WTC11 (cell line): Measurements from ENCODE around the gene SETD4. TPM values are rescaled to one million over a fixed set of nuclear protein-coding genes. Genes with fewer than 3 reads are reported as not detected.

Experiments used
- ATAC-seq: fragments of 200-7000 bp; cut with Tn5 transposase; 2 replicates; pipeline ENCODE4 v1.10.0; 2021; ENCODE audit warnings: mild to moderate bottlenecking, moderate library complexity
- CTCF ChIA-PET: fragments of 300-600 bp; sonication (Branson Sonifier 250); formaldehyde crosslinking; loops from one replicate; lab custom pipeline; 2021; ENCODE audit warnings: antibody characterized with exemption; lab: Charles Lee
- POLR2A ChIA-PET: fragments of 350-600 bp; sonication (Branson Sonifier 250); formaldehyde crosslinking; loops from one replicate; lab custom pipeline; 2021; ENCODE audit warnings: antibody characterized with exemption; lab: Charles Lee
- DNase-seq: peaks from one replicate; pipeline ENCODE4 v3.0.0; 2021; ENCODE audit warnings: low spot score
- H3K27ac Mint-ChIP-seq: 2 replicates; pipeline ENCODE4 v1.8.0; 2021; ENCODE audit warnings: mixed read lengths
- H3K27me3 Mint-ChIP-seq: 2 replicates; pipeline ENCODE4 v1.8.0; 2021; ENCODE audit warnings: low read depth, mild to moderate bottlenecking, moderate library complexity, mixed read lengths
- H3K36me3 Mint-ChIP-seq: 2 replicates; pipeline ENCODE4 v1.8.0; 2021; ENCODE audit warnings: mixed read lengths
- H3K4me1 Mint-ChIP-seq: 2 replicates; pipeline ENCODE4 v1.8.0; 2022; ENCODE audit warnings: mixed read lengths
- H3K4me3 Mint-ChIP-seq: 2 replicates; pipeline ENCODE4 v1.8.0; 2021; ENCODE audit warnings: mild to moderate bottlenecking, moderate library complexity, mixed read lengths
- H3K9me3 Mint-ChIP-seq: 2 replicates; pipeline ENCODE4 v1.8.0; 2021; ENCODE audit warnings: mixed read lengths
- CREM ChIP-seq: sonication (generic); formaldehyde crosslinking; IDR thresholded peaks from 2 replicates; pipeline ENCODE4 v1.8.1; 2022; ENCODE audit warnings: mild to moderate bottlenecking, missing genetic modification reagents, moderate library complexity
- ESRRA ChIP-seq: sonication (generic); formaldehyde crosslinking; IDR thresholded peaks from 2 replicates; pipeline ENCODE4 v1.8.1; 2022; ENCODE audit warnings: mild to moderate bottlenecking, missing genetic modification reagents, borderline replicate concordance
- GTF2I ChIP-seq: fragments of 250-450 bp; sonication (Bioruptor Pico); conservative IDR thresholded peaks from 2 replicates; pipeline ENCODE4 v1.4.0; 2021; ENCODE audit warnings: mild to moderate bottlenecking
- IRF1 ChIP-seq: sonication (generic); formaldehyde crosslinking; IDR thresholded peaks from 2 replicates; pipeline ENCODE4 v1.8.0; 2023; ENCODE audit warnings: missing genetic modification reagents
- IRF2 ChIP-seq: sonication (generic); formaldehyde crosslinking; IDR thresholded peaks from 2 replicates; pipeline ENCODE4 v1.8.0; 2022; ENCODE audit warnings: low read depth, missing genetic modification reagents, borderline replicate concordance
- JUN ChIP-seq: sonication (generic); formaldehyde crosslinking; IDR thresholded peaks from 2 replicates; pipeline ENCODE4 v1.8.0; 2023; ENCODE audit warnings: mild to moderate bottlenecking, missing genetic modification reagents
- NFYB ChIP-seq: sonication (generic); formaldehyde crosslinking; conservative IDR thresholded peaks from 2 replicates; pipeline ENCODE4 v1.8.0; 2022; ENCODE audit warnings: low read depth, missing genetic modification reagents
- NR1H2 ChIP-seq: sonication (generic); formaldehyde crosslinking; IDR thresholded peaks from 2 replicates; pipeline ENCODE4 v1.9.0; 2021; ENCODE audit warnings: mild to moderate bottlenecking, moderate library complexity, missing genetic modification reagents
- NR3C1 ChIP-seq: sonication (generic); formaldehyde crosslinking; conservative IDR thresholded peaks from 2 replicates; pipeline ENCODE4 v1.8.1; 2023; ENCODE audit warnings: low read depth, mild to moderate bottlenecking, missing genetic modification reagents
- PRRX2 ChIP-seq: fragments of 250-450 bp; sonication (Bioruptor Pico); IDR thresholded peaks from 2 replicates; pipeline ENCODE4 v1.8.0; 2021; ENCODE audit warnings: mild to moderate bottlenecking
- TEAD1 ChIP-seq: sonication (generic); formaldehyde crosslinking; IDR thresholded peaks from 2 replicates; pipeline ENCODE4 v1.8.0; 2022; ENCODE audit warnings: mild to moderate bottlenecking, missing genetic modification reagents
- ZBTB43 ChIP-seq: sonication (generic); formaldehyde crosslinking; IDR thresholded peaks from 2 replicates; pipeline ENCODE4 v1.8.1; 2023; ENCODE audit warnings: mild to moderate bottlenecking, missing genetic modification reagents
- ZNF121 ChIP-seq: sonication (generic); formaldehyde crosslinking; IDR thresholded peaks from 2 replicates; pipeline ENCODE4 v1.8.0; 2023; ENCODE audit warnings: missing genetic modification reagents
- ZNF232 ChIP-seq: sonication (generic); formaldehyde crosslinking; IDR thresholded peaks from 2 replicates; pipeline ENCODE4 v1.8.0; 2022; ENCODE audit warnings: mild to moderate bottlenecking, missing genetic modification reagents
- ZNF425 ChIP-seq: fragments of 250-450 bp; sonication (Bioruptor Pico); conservative IDR thresholded peaks from 2 replicates; pipeline ENCODE4 v1.9.0; 2021; ENCODE audit warnings: mild to moderate bottlenecking
- ZNF532 ChIP-seq: fragments of 250-450 bp; sonication (Bioruptor Pico); IDR thresholded peaks from 2 replicates; pipeline ENCODE4 v1.9.0; 2021; ENCODE audit warnings: mild to moderate bottlenecking, borderline replicate concordance
- ZSCAN18 ChIP-seq: fragments of 250-450 bp; sonication (Bioruptor Pico); IDR thresholded peaks from 2 replicates; pipeline ENCODE4 v2.1.2; 2022; ENCODE audit warnings: mild to moderate bottlenecking, moderate library complexity
- total RNA-seq: library from RNA; stranded (reverse); gene quantifications from 3 replicates; pipeline ENCODE4 v1.2.3, GENCODE V29; 2021
- TF ChIP-seq, protein P1 (sequence below): sonication (generic); formaldehyde crosslinking; IDR thresholded peaks from 2 replicates; pipeline ENCODE4 v1.8.0; 2022; ENCODE audit warnings: mild to moderate bottlenecking, missing genetic modification reagents
- TF ChIP-seq, protein P2 (sequence below): sonication (generic); formaldehyde crosslinking; IDR thresholded peaks from 2 replicates; pipeline ENCODE4 v1.8.0; 2022; ENCODE audit warnings: mild to moderate bottlenecking, missing genetic modification reagents
- TF ChIP-seq, protein P3 (sequence below): sonication (generic); formaldehyde crosslinking; conservative IDR thresholded peaks from 2 replicates; pipeline ENCODE4 v1.8.1; 2022; ENCODE audit warnings: mild to moderate bottlenecking, missing genetic modification reagents

Gene SETD4
- total RNA-seq, 1 experiment from 2014 or later: 64.8 TPM

- TF ChIP-seq IRF1 (CRISPR knock-in tag) (no peak), TEAD1 (CRISPR knock-in tag) (no peak), JUN (CRISPR knock-in tag) (no peak), CREM (no peak), ZBTB43 (CRISPR knock-in tag) (no peak)
- TF ChIP-seq, protein P1, sequence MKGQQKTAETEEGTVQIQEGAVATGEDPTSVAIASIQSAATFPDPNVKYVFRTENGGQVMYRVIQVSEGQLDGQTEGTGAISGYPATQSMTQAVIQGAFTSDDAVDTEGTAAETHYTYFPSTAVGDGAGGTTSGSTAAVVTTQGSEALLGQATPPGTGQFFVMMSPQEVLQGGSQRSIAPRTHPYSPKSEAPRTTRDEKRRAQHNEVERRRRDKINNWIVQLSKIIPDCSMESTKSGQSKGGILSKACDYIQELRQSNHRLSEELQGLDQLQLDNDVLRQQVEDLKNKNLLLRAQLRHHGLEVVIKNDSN (CRISPR knock-in tag): no peak
- TF ChIP-seq, all 79 proteins: peak for 0
Measured at GRCh38 chr21:36005018-36005417, 55.3 kb downstream of the SETD4 start (continued).

- CTCF ChIA-PET: no interaction called here
- H3K27me3 Mint-ChIP-seq: no peaks in the 10 kb centered on the region
- no peak for TF ChIP-seq ZSCAN18 (CRISPR knock-in tag)
- TF ChIP-seq NR1H2 (CRISPR knock-in tag): no peak
- TF ChIP-seq ZNF425 (CRISPR knock-in tag): no peak
- no peak for TF ChIP-seq NFYB
- TF ChIP-seq IRF2: no peak
- no peak for TF ChIP-seq ESRRA (CRISPR knock-in tag)
- TF ChIP-seq, protein P2, sequence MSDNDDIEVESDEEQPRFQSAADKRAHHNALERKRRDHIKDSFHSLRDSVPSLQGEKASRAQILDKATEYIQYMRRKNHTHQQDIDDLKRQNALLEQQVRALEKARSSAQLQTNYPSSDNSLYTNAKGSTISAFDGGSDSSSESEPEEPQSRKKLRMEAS (CRISPR knock-in tag): no peak
- TF ChIP-seq, protein P3, sequence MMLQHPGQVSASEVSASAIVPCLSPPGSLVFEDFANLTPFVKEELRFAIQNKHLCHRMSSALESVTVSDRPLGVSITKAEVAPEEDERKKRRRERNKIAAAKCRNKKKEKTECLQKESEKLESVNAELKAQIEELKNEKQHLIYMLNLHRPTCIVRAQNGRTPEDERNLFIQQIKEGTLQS: no peak
- no peak for TF ChIP-seq ZNF232 (CRISPR knock-in tag)
- no peak for TF ChIP-seq ZNF121 (CRISPR knock-in tag)
- TF ChIP-seq, protein P1 (CRISPR knock-in tag): no peak
- 0 out of 2 replicates have a peak, but pooled peaks cover 4% of the 10 kb centered on the region for H3K4me1 Mint-ChIP-seq
- POLR2A ChIA-PET: no interaction called here
- ATAC-seq: no peak
- peaks cover 17% of the 10 kb centered on the region for H3K36me3 Mint-ChIP-seq
- H3K4me3 Mint-ChIP-seq: no peak overlapping the region
- no peak overlapping the region for H3K27ac Mint-ChIP-seq
- DNase-seq: no peak
- H3K9me3 Mint-ChIP-seq: peaks cover 21% of the 10 kb centered on the region
Measured at GRCh38 chr21:36004441-36004840, 55.9 kb downstream of the SETD4 start.

DNA sequence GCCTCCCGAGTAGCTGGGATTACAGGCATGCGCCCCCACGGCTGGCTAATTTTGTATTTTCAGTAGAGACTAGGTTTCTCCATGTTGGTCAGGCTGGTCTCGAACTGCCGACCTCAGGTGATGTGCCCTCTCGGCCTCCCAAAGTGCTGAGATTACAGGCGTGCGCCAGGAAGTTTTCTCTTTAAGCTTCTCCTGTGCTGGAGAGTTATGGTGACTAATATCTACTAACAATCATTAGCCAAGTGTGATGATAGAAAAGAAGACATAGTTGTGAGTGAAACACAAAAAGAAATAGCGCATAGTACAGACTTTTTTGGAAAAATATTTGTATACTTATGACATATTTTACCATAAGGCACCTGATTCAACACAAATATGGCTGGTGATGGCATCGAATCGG is 56.5 kb downstream of the SETD4 start:
- peaks cover 21% of the 10 kb centered on the region for H3K9me3 Mint-ChIP-seq
- no peak overlapping the region for H3K4me3 Mint-ChIP-seq
- CTCF ChIA-PET: no interaction called here
- H3K27me3 Mint-ChIP-seq: no peaks in the 10 kb centered on the region
- POLR2A ChIA-PET: no interaction called here
- H3K36me3 Mint-ChIP-seq: peaks cover 17% of the 10 kb centered on the region
- no peak overlapping the region for H3K27ac Mint-ChIP-seq
- DNase-seq (no peak), ATAC-seq (no peak)
- 0 out of 2 replicates have a peak, but pooled peaks cover 4% of the 10 kb centered on the region for H3K4me1 Mint-ChIP-seq
- TF ChIP-seq PRRX2 (CRISPR knock-in tag) (no peak), NR3C1 (CRISPR knock-in tag) (no peak), ZNF532 (CRISPR knock-in tag) (no peak), NR1H2 (CRISPR knock-in tag) (no peak), GTF2I (CRISPR knock-in tag) (no peak)
